Esophagus squamous epithelium (tissue), 4 donors: Measurements from ENCODE around the gene MYOM3.

Source experiments
- CTCF ChIP-seq, 6 experiments: fragments of 450-650 bp in 4 of 6; fragments of 200-600 bp in 2 of 6; sonication (generic) in 2 of 6; IDR thresholded peaks; one replicate each; pipeline ENCODE4 v1.5.1; 2016 to 2019; ENCODE audit warnings: antibody characterized with exemption in 6 of 6, mild to moderate bottlenecking in 4 of 6, moderate library complexity in 4 of 6
- POLR2A ChIP-seq, 4 donors: fragments of 450-650 bp; IDR thresholded peaks; one replicate each; pipeline ENCODE4 v1.6.1; 2017; ENCODE audit warnings: antibody characterized with exemption in 4 of 4, mild to moderate bottlenecking in 4 of 4, moderate library complexity in 3 of 4

- no peak for TF ChIP-seq CTCF (IDR thresholded peaks at IDR 0.05)
- TF ChIP-seq POLR2A (IDR thresholded peaks at IDR 0.05) = no peak
Measured at GRCh38 chr1:24120965-24121364, 9.0 kb upstream of the MYOM3 start.
